H1 (cell line): ENCODE results near the gene SCGB1D2. TPM values are rescaled to one million over a fixed set of nuclear protein-coding genes. Genes with fewer than 3 reads are reported as not detected.

Experiments used
- CTCF ChIA-PET: fragments of 300-600 bp; sonication (Branson Sonifier 250); formaldehyde crosslinking; loops from one replicate; lab custom pipeline; 2021; ENCODE audit not compliant: partially characterized antibody; lab: Charles Lee
- POLR2A ChIA-PET: fragments of 300-600 bp; sonication (Branson Sonifier 250); formaldehyde crosslinking; loops from one replicate; lab custom pipeline; 2021; ENCODE audit warnings: inconsistent platforms; ENCODE audit not compliant: partially characterized antibody; lab: Charles Lee
- DNase-seq, 2 experiments: peaks; one replicate each; pipeline versions ENCODE4 v3.0.0 to v3.0.0-alpha.2; 2010 to 2022; ENCODE audit warnings: low spot score in 2 of 2, low read depth in 1 of 2, mixed read lengths in 1 of 2
- FAIRE-seq: peaks from 2 replicates; lab custom pipeline; 2011; peaks lifted over from hg19 to GRCh38; lab: Jason Lieb, UNC
- H2AFZ ChIP-seq: 2 replicates; pipeline ENCODE4 v1.8.1; 2012; ENCODE audit warnings: low read length, inconsistent platforms
- H2AK5ac ChIP-seq: 2 replicates; pipeline ENCODE4 v1.6.1; 2013; ENCODE audit warnings: low read depth, low read length
- H2BK120ac ChIP-seq: replicated peaks from 2 replicates; pipeline ENCODE3; 2013; ENCODE audit warnings: low read depth, low read length, inconsistent platforms
- H2BK12ac ChIP-seq: 2 replicates; pipeline ENCODE4 v1.6.1; 2013; ENCODE audit warnings: low read depth, low read length
- H2BK15ac ChIP-seq: 2 replicates; pipeline ENCODE4 v1.6.1; 2013; ENCODE audit warnings: low read length
- H2BK20ac ChIP-seq: 2 replicates; pipeline ENCODE4 v1.6.1; 2013; ENCODE audit warnings: low read length
- H2BK5ac ChIP-seq: 2 replicates; pipeline ENCODE4 v1.6.1; 2013; ENCODE audit warnings: low read depth, low read length
- H3K14ac ChIP-seq: 2 replicates; pipeline ENCODE4 v1.6.1; 2013; ENCODE audit warnings: inconsistent platforms; ENCODE audit not compliant: insufficient read length
- H3K18ac ChIP-seq: 2 replicates; pipeline ENCODE4 v1.6.1; 2013; ENCODE audit warnings: low read length; ENCODE audit errors: extremely low read depth
- H3K23ac ChIP-seq: 2 replicates; pipeline ENCODE4 v1.6.1; 2013; ENCODE audit warnings: inconsistent platforms; ENCODE audit not compliant: insufficient read length
- H3K23me2 ChIP-seq: 2 replicates; pipeline ENCODE4 v1.6.1; 2013; ENCODE audit warnings: low read depth, low read length
- H3K27ac ChIP-seq: 2 replicates; pipeline ENCODE4 v1.6.1; 2011; ENCODE audit warnings: low read depth, low read length, inconsistent platforms
- H3K27me3 ChIP-seq, 4 experiments: replicated peaks in 1 of 4; 1 replicate in 1 of 4; 2 replicates in 3 of 4; pipeline versions ENCODE4 v1.6.1 to v1.8.1; 2011 to 2013; ENCODE audit warnings: low read length in 3 of 4, mild to moderate bottlenecking in 3 of 4, inconsistent platforms in 2 of 4, mixed read lengths in 2 of 4, moderate library complexity in 1 of 4; ENCODE audit not compliant: control insufficient read depth in 3 of 4, insufficient read depth in 3 of 4; ENCODE audit errors: extremely low read depth in 1 of 4
- H3K36me3 ChIP-seq, 4 experiments: 2 replicates each; pipeline versions ENCODE4 v1.6.1 to v1.8.1; 2011 to 2013; ENCODE audit warnings: mild to moderate bottlenecking in 4 of 4, low read length in 3 of 4, moderate library complexity in 2 of 4, control low read depth in 1 of 4, inconsistent platforms in 1 of 4; ENCODE audit not compliant: insufficient read depth in 4 of 4, control insufficient read depth in 2 of 4
- H3K4ac ChIP-seq: replicated peaks from 2 replicates; pipeline ENCODE3; 2013; ENCODE audit warnings: low read length, low read depth, mixed read lengths, inconsistent platforms; ENCODE audit not compliant: insufficient read length
- H3K4me1 ChIP-seq, 4 experiments: replicated peaks in 1 of 4; 1 replicate in 1 of 4; 2 replicates in 3 of 4; pipeline versions ENCODE4 v1.6.1 to v1.8.1; 2011 to 2013; ENCODE audit warnings: low read length in 3 of 4, inconsistent platforms in 2 of 4, mixed read lengths in 1 of 4; ENCODE audit not compliant: insufficient read depth in 4 of 4, control insufficient read depth in 3 of 4
- H3K4me2 ChIP-seq, 2 experiments: 2 replicates each; pipeline versions ENCODE4 v1.6.1 to v1.8.1; 2011 to 2013; ENCODE audit warnings: low read depth in 2 of 2, low read length in 2 of 2, control low read depth in 1 of 2, inconsistent platforms in 1 of 2, mild to moderate bottlenecking in 1 of 2; ENCODE audit not compliant: insufficient read depth in 1 of 2
- H3K4me3 ChIP-seq, 4 experiments: fragments of 200-600, 300-600 bp in 1 of 4; sonication (generic), shearing (Covaris generic), sonication (Bioruptor Twin) in 1 of 4; 2 replicates each; pipeline versions ENCODE4 v1.5.1 to v1.8.1; 2011 to 2016; ENCODE audit warnings: low read length in 4 of 4, low read depth in 3 of 4, control low read depth in 2 of 4, inconsistent platforms in 2 of 4, mild to moderate bottlenecking in 2 of 4, mixed read lengths in 1 of 4, moderate library complexity in 1 of 4; ENCODE audit not compliant: insufficient read depth in 2 of 4; ENCODE audit errors: extremely low read depth in 1 of 4
- H3K56ac ChIP-seq: replicated peaks from 2 replicates; pipeline ENCODE3; 2013; ENCODE audit warnings: low read depth, mild to moderate bottlenecking, mixed read lengths, low read length, inconsistent platforms; ENCODE audit not compliant: insufficient read length
- H3K79me1 ChIP-seq: 2 replicates; pipeline ENCODE4 v1.6.1; 2013; ENCODE audit warnings: low read depth, low read length, control low read depth
- H3K79me2 ChIP-seq, 2 experiments: 2 replicates each; pipeline versions ENCODE4 v1.6.1 to v1.8.1; 2012 to 2013; ENCODE audit warnings: low read length in 2 of 2, mild to moderate bottlenecking in 2 of 2, inconsistent platforms in 1 of 2; ENCODE audit not compliant: insufficient read depth in 2 of 2, control insufficient read depth in 1 of 2
- H3K9ac ChIP-seq, 4 experiments: replicated peaks in 1 of 4; 1 replicate in 1 of 4; 2 replicates in 3 of 4; pipeline versions ENCODE4 v1.6.1 to v1.8.1; 2011 to 2013; ENCODE audit warnings: low read depth in 3 of 4, low read length in 3 of 4, control low read depth in 2 of 4, mild to moderate bottlenecking in 2 of 4, moderate library complexity in 2 of 4, inconsistent platforms in 1 of 4; ENCODE audit errors: extremely low read depth in 1 of 4
- H3K9me3 ChIP-seq, 2 experiments: 2 replicates each; pipeline versions ENCODE4 v1.6.1 to v1.8.1; 2012 to 2013; ENCODE audit warnings: mild to moderate bottlenecking in 2 of 2, moderate library complexity in 2 of 2, control low read depth in 1 of 2, inconsistent platforms in 1 of 2, low read depth in 1 of 2, low read length in 1 of 2, mixed read lengths in 1 of 2; ENCODE audit not compliant: insufficient read depth in 2 of 2
- H4K20me1 ChIP-seq, 2 experiments: replicated peaks in 1 of 2; 2 replicates each; pipeline versions ENCODE3 to v1.8.1; 2011 to 2013; ENCODE audit warnings: inconsistent platforms in 2 of 2, low read length in 2 of 2, mild to moderate bottlenecking in 1 of 2; ENCODE audit not compliant: insufficient read depth in 2 of 2, control insufficient read depth in 1 of 2
- H4K5ac ChIP-seq: 2 replicates; pipeline ENCODE4 v1.6.1; 2013; ENCODE audit warnings: low read length, low read depth, mixed read lengths, inconsistent platforms; ENCODE audit not compliant: insufficient read length
- H4K8ac ChIP-seq: 2 replicates; pipeline ENCODE4 v1.8.0; 2013; ENCODE audit warnings: mild to moderate bottlenecking, moderate library complexity, low read length, inconsistent platforms; ENCODE audit not compliant: insufficient read depth; ENCODE audit errors: extremely low read depth
- H4K91ac ChIP-seq: replicated peaks from 2 replicates; pipeline ENCODE3; 2013; ENCODE audit warnings: low read length, mixed read lengths, inconsistent platforms; ENCODE audit not compliant: insufficient read length
- CTBP2 ChIP-seq: IDR thresholded peaks from 2 replicates; pipeline ENCODE4 v1.7.0; 2011; ENCODE audit warnings: borderline replicate concordance, mild to moderate bottlenecking, moderate library complexity, mixed read lengths, low read length; ENCODE audit not compliant: insufficient read depth, insufficient read length
- CTCF ChIP-seq, 3 experiments: IDR thresholded peaks; 1 replicate in 2 of 3; 2 replicates in 1 of 3; pipeline versions ENCODE4 v1.5.1 to v1.6.1; 2011; ENCODE audit warnings: low read length in 3 of 3, mild to moderate bottlenecking in 3 of 3, inconsistent platforms in 2 of 3, low read depth in 1 of 3, moderate library complexity in 1 of 3; ENCODE audit not compliant: insufficient read depth in 1 of 3; ENCODE audit errors: control extremely low read depth in 1 of 3
- WGBS, 2 experiments: shearing (Covaris generic) in 1 of 2; methylation state at CpG; one replicate each; pipeline versions ENCODE4 v1.1.6 to v1.1.7; 2013 to 2015; ENCODE audit warnings: low lambda C conversion rate in 2 of 2, mixed read lengths in 2 of 2, inconsistent platforms in 1 of 2, low coverage in 1 of 2, missing lambda C conversion rate in 1 of 2; ENCODE audit not compliant: insufficient replicate concordance in 2 of 2, insufficient coverage in 1 of 2, insufficient read length in 1 of 2; ENCODE audit errors: extremely low coverage in 1 of 2, missing lambda C conversion rate in 1 of 2; 5-methylcytosine and 5-hydroxymethylcytosine counted together
- long read RNA-seq, 2 experiments: library from RNA in 1 of 2; library from capped mRNA in 1 of 2; stranded (forward); transcript quantifications; one replicate each; pipeline ENCODE4 v2.0.0, GENCODE V29; 2021; ENCODE audit warnings: inconsistent platforms in 1 of 2
- polyA minus RNA-seq, 3 experiments: library from RNA; depleted of rRNA, polyadenylated mRNA; stranded (reverse); fragments of >200 nt; gene quantifications; 1 replicate in 2 of 3; 2 replicates in 1 of 3; pipeline ENCODE4 v1.2.3, GENCODE V29; 2011
- polyA plus RNA-seq, 7 experiments: library from polyadenylated mRNA; depleted of rRNA in 3 of 7; stranded (reverse) in 5 of 7; unstranded in 2 of 7; fragments of >200 nt in 5 of 7; fragments of 200-250 nt in 2 of 7; gene quantifications; 1 replicate in 5 of 7; 2 replicates in 1 of 7; 4 replicates in 1 of 7; pipeline versions ENCODE4 v1.2.1 to v1.2.3, GENCODE V29; 2011 to 2013; ENCODE audit warnings: missing spikeins in 2 of 7, mixed read lengths in 2 of 7
- total RNA-seq: library from RNA; stranded (reverse); fragmentation: NEBNext Ultra II Directional; extraction: Animal tissue kit (Norgen Biotek cat#: 25700); gene quantifications from 2 replicates; pipeline ENCODE4 v1.2.1, GENCODE V29; 2021

Gene SCGB1D2
- total RNA-seq (not detected in 2 replicates), polyA plus RNA-seq (2011; rRNA removed) (not detected in 2 replicates), polyA minus RNA-seq (2011; rRNA and poly(A)+ RNA removed) (not detected in 2 replicates)
- not detected for polyA plus RNA-seq (2011; cell fraction: cytosol; rRNA removed)
- not detected for polyA plus RNA-seq (2011; cell fraction: nucleus; rRNA removed)
- polyA plus RNA-seq (2012, experiment 1 of 2): not detected in 4 replicates
- polyA plus RNA-seq (2012, experiment 2 of 2): not detected
- polyA plus RNA-seq (2013, experiment 1 of 2): not detected
- polyA plus RNA-seq (2013, experiment 2 of 2): not detected
- not detected for polyA minus RNA-seq (2011; cell fraction: cytosol; rRNA and poly(A)+ RNA removed)
- polyA minus RNA-seq (2011; cell fraction: nucleus; rRNA and poly(A)+ RNA removed): not detected
- long read RNA-seq, experiment 1: 0 reads
- long read RNA-seq, experiment 2: 0 reads

- ChIA-PET CTCF (interaction anchor here (0.6 to 3.3 kb wide), 16 partner anchors 11 to 282 kb away, joined by 3 to 12 read pairs (median 4); partner anchors contain the start of gene SCGB2A1), POLR2A (no interaction called here)
- Histone ChIP-seq H3K23me2 (peaks cover 3% of the 10 kb centered on the region; the same call in 1 of the 2 replicates), H3K18ac (no peak within 1 kb of the TSS), H3K4me3 (no peak within 1 kb of the TSS), H3K79me2 (no peaks in the 10 kb centered on the region), H3K4ac (no peak within 1 kb of the TSS), H2BK20ac (no peak within 1 kb of the TSS), H3K9ac (no peak within 1 kb of the TSS), H3K36me3 (no peaks in the 10 kb centered on the region), H2BK5ac (no peak within 1 kb of the TSS; the same call in 1 of the 2 replicates), H3K27ac (no peak within 1 kb of the TSS), H4K5ac (no peak within 1 kb of the TSS), H4K91ac (no peak within 1 kb of the TSS), H3K4me1 (peaks cover 0 to 5% (median under 1%) of the 10 kb centered on the region in 4 experiments; a peak in 4 of 7 replicates), H4K20me1 (peaks cover 0 to 2% of the 10 kb centered on the region in 2 experiments), H2BK12ac (no peak within 1 kb of the TSS; the same call in 1 of the 2 replicates), H3K14ac (no peak within 1 kb of the TSS), H2BK15ac (no peak within 1 kb of the TSS), H3K9me3 (no peaks in the 10 kb centered on the region), H3K27me3 (peaks cover 0 to 1% (median 0%) of the 10 kb centered on the region in 4 experiments; a peak in 1 of 7 replicates), H2BK120ac (no peak within 1 kb of the TSS), H3K56ac (no peak within 1 kb of the TSS), H2AK5ac (no peak within 1 kb of the TSS), H3K4me2 (no peak within 1 kb of the TSS), H3K79me1 (no peaks in the 10 kb centered on the region), H4K8ac (no peak within 1 kb of the TSS), H2AFZ (0 out of 2 replicates have a peak within 1 kb of the TSS, but pooled peaks have one; percentile 61), H3K23ac (no peak within 1 kb of the TSS)
- no peak for FAIRE-seq
- DNase-seq: no peak
- 80% methylated on average over 3 of the region's 3 CpGs; no CpG with 5 or more reads in 1 of the 2 experiments for WGBS, 2 experiments
- TF ChIP-seq CTCF (IDR thresholded peaks at IDR 0.05; ENCODE audit: control extremely low read depth in 1 of 3, insufficient read depth in 1 of 3, low read depth in 1 of 3, low read length in 3 of 3): peak in 1 of 3 experiments; percentile 4; a peak in 1 of 4 replicates
- TF ChIP-seq CTBP2: no peak
Measured at GRCh38 chr11:62242021-62242420, at the start of gene SCGB1D2. Gene SCGB1D2 (plus strand): TSS chr11:62242239. CDS start chr11:62242308, 69 bp downstream.
